ENCODE measurements around the gene CPOX.

CPOX gene

GRCh38 chr3:98556164-98557130, 37.0 kb downstream of the CPOX start:
- H3K27ac ChIP-seq (ENCODE audit: low read depth in 2 of 2, low read length in 2 of 2): peak overlapping the region; percentile 59 to 78
- no peaks in the 10 kb centered on the region for H3K27me3 ChIP-seq (ENCODE audit: control insufficient read depth in 2 of 2, insufficient read depth in 2 of 2, low read length in 2 of 2)
- no peaks in the 10 kb centered on the region for H3K36me3 ChIP-seq (ENCODE audit: control insufficient read depth in 2 of 2, insufficient read depth in 2 of 2, low read length in 2 of 2)
- peak overlapping the region in 1 of 2 donors; percentile 3 for H3K4me3 ChIP-seq (ENCODE audit: low read length in 2 of 2)
- H3K9ac ChIP-seq (ENCODE audit: low read depth in 1 of 2, low read length in 2 of 2): peak overlapping the region in 1 of 2 donors; percentile 53
- peaks cover 0 to 3% of the 10 kb centered on the region in 2 donors for H3K4me1 ChIP-seq (ENCODE audit: control insufficient read depth in 2 of 2, insufficient read depth in 2 of 2, low read length in 2 of 2)
- H3K9me3 ChIP-seq (ENCODE audit: control insufficient read depth in 2 of 2, low read length in 2 of 2): no peaks in the 10 kb centered on the region

- Histone ChIP-seq H3K27ac (ENCODE audit: low read depth in 2 of 2, low read length in 2 of 2) (peak overlapping the region; percentile 41 to 68), H3K27me3 (ENCODE audit: control insufficient read depth in 2 of 2, insufficient read depth in 2 of 2, low read length in 2 of 2) (no peaks in the 10 kb centered on the region), H3K9me3 (ENCODE audit: control insufficient read depth in 2 of 2, low read length in 2 of 2) (no peaks in the 10 kb centered on the region), H3K4me1 (ENCODE audit: control insufficient read depth in 2 of 2, insufficient read depth in 2 of 2, low read length in 2 of 2) (peaks cover 0 to 3% of the 10 kb centered on the region in 2 donors), H3K4me3 (ENCODE audit: low read length in 2 of 2) (no peak overlapping the region), H3K36me3 (ENCODE audit: control insufficient read depth in 2 of 2, insufficient read depth in 2 of 2, low read length in 2 of 2) (no peaks in the 10 kb centered on the region), H3K9ac (ENCODE audit: low read depth in 1 of 2, low read length in 2 of 2) (no peak overlapping the region)
Measured at GRCh38 chr3:98555025-98555379, 38.4 kb downstream of the CPOX start.

GRCh38 chr3:98554580-98554979, 38.8 kb downstream of the CPOX start:
- Histone ChIP-seq H3K27me3 (ENCODE audit: control insufficient read depth in 2 of 2, insufficient read depth in 2 of 2, low read length in 2 of 2) (no peaks in the 10 kb centered on the region), H3K4me3 (ENCODE audit: low read length in 2 of 2) (no peak overlapping the region), H3K27ac (ENCODE audit: low read depth in 2 of 2, low read length in 2 of 2) (peak overlapping the region; percentile 41 to 68), H3K36me3 (ENCODE audit: control insufficient read depth in 2 of 2, insufficient read depth in 2 of 2, low read length in 2 of 2) (no peaks in the 10 kb centered on the region), H3K4me1 (ENCODE audit: control insufficient read depth in 2 of 2, insufficient read depth in 2 of 2, low read length in 2 of 2) (peaks cover 0 to 3% of the 10 kb centered on the region in 2 donors), H3K9me3 (ENCODE audit: control insufficient read depth in 2 of 2, low read length in 2 of 2) (no peaks in the 10 kb centered on the region), H3K9ac (ENCODE audit: low read depth in 1 of 2, low read length in 2 of 2) (no peak overlapping the region)

GRCh38 chr3:98553753-98554152, 39.7 kb downstream of the CPOX start:
- Histone ChIP-seq H3K27me3 (ENCODE audit: control insufficient read depth in 2 of 2, insufficient read depth in 2 of 2, low read length in 2 of 2) (no peaks in the 10 kb centered on the region), H3K9ac (ENCODE audit: low read depth in 1 of 2, low read length in 2 of 2) (no peak overlapping the region), H3K4me1 (ENCODE audit: control insufficient read depth in 2 of 2, insufficient read depth in 2 of 2, low read length in 2 of 2) (peaks cover 0 to 3% of the 10 kb centered on the region in 2 donors), H3K27ac (ENCODE audit: low read depth in 2 of 2, low read length in 2 of 2) (peak overlapping the region; percentile 41 to 70), H3K36me3 (ENCODE audit: control insufficient read depth in 2 of 2, insufficient read depth in 2 of 2, low read length in 2 of 2) (no peaks in the 10 kb centered on the region), H3K9me3 (ENCODE audit: control insufficient read depth in 2 of 2, low read length in 2 of 2) (no peaks in the 10 kb centered on the region), H3K4me3 (ENCODE audit: low read length in 2 of 2) (no peak overlapping the region)

- Histone ChIP-seq H3K27ac (ENCODE audit: low read depth in 2 of 2, low read length in 2 of 2) (peak overlapping the region; percentile 48 to 70), H3K9me3 (ENCODE audit: control insufficient read depth in 2 of 2, low read length in 2 of 2) (no peaks in the 10 kb centered on the region), H3K4me3 (ENCODE audit: low read length in 2 of 2) (no peak overlapping the region), H3K27me3 (ENCODE audit: control insufficient read depth in 2 of 2, insufficient read depth in 2 of 2, low read length in 2 of 2) (no peaks in the 10 kb centered on the region), H3K9ac (ENCODE audit: low read depth in 1 of 2, low read length in 2 of 2) (peak overlapping the region in 1 of 2 donors; percentile 56), H3K4me1 (ENCODE audit: control insufficient read depth in 2 of 2, insufficient read depth in 2 of 2, low read length in 2 of 2) (peaks cover 0 to 3% of the 10 kb centered on the region in 2 donors), H3K36me3 (ENCODE audit: control insufficient read depth in 2 of 2, insufficient read depth in 2 of 2, low read length in 2 of 2) (no peaks in the 10 kb centered on the region)
Measured at GRCh38 chr3:98553021-98553563, 40.3 kb downstream of the CPOX start.

GRCh38 chr3:98552232-98553020, 41.0 kb downstream of the CPOX start:
- H3K27me3 ChIP-seq (ENCODE audit: control insufficient read depth in 2 of 2, insufficient read depth in 2 of 2, low read length in 2 of 2): no peaks in the 10 kb centered on the region
- no peaks in the 10 kb centered on the region for H3K36me3 ChIP-seq (ENCODE audit: control insufficient read depth in 2 of 2, insufficient read depth in 2 of 2, low read length in 2 of 2)
- H3K9me3 ChIP-seq (ENCODE audit: control insufficient read depth in 2 of 2, low read length in 2 of 2): no peaks in the 10 kb centered on the region
- H3K9ac ChIP-seq (ENCODE audit: low read depth in 1 of 2, low read length in 2 of 2): peak overlapping the region in 1 of 2 donors; percentile 56
- no peak overlapping the region for H3K4me3 ChIP-seq (ENCODE audit: low read length in 2 of 2)
- peak overlapping the region; percentile 48 to 70 for H3K27ac ChIP-seq (ENCODE audit: low read depth in 2 of 2, low read length in 2 of 2)
- H3K4me1 ChIP-seq (ENCODE audit: control insufficient read depth in 2 of 2, insufficient read depth in 2 of 2, low read length in 2 of 2): peaks cover 0 to 3% of the 10 kb centered on the region in 2 donors

- Histone ChIP-seq H3K27ac (ENCODE audit: low read depth in 2 of 2, low read length in 2 of 2) (peak overlapping the region; percentile 48 to 70), H3K9ac (ENCODE audit: low read depth in 1 of 2, low read length in 2 of 2) (no peak overlapping the region), H3K4me1 (ENCODE audit: control insufficient read depth in 2 of 2, insufficient read depth in 2 of 2, low read length in 2 of 2) (peaks cover 0 to 3% of the 10 kb centered on the region in 2 donors), H3K9me3 (ENCODE audit: control insufficient read depth in 2 of 2, low read length in 2 of 2) (no peaks in the 10 kb centered on the region), H3K4me3 (ENCODE audit: low read length in 2 of 2) (no peak overlapping the region), H3K27me3 (ENCODE audit: control insufficient read depth in 2 of 2, insufficient read depth in 2 of 2, low read length in 2 of 2) (no peaks in the 10 kb centered on the region), H3K36me3 (ENCODE audit: control insufficient read depth in 2 of 2, insufficient read depth in 2 of 2, low read length in 2 of 2) (no peaks in the 10 kb centered on the region)
Measured at GRCh38 chr3:98551754-98552153, 41.7 kb downstream of the CPOX start.

GRCh38 chr3:98551236-98551635, 42.2 kb downstream of the CPOX start:
- Histone ChIP-seq H3K9ac (ENCODE audit: low read depth in 1 of 2, low read length in 2 of 2) (no peak overlapping the region), H3K4me1 (ENCODE audit: control insufficient read depth in 2 of 2, insufficient read depth in 2 of 2, low read length in 2 of 2) (peaks cover 0 to 3% of the 10 kb centered on the region in 2 donors), H3K9me3 (ENCODE audit: control insufficient read depth in 2 of 2, low read length in 2 of 2) (no peaks in the 10 kb centered on the region), H3K27me3 (ENCODE audit: control insufficient read depth in 2 of 2, insufficient read depth in 2 of 2, low read length in 2 of 2) (no peaks in the 10 kb centered on the region), H3K36me3 (ENCODE audit: control insufficient read depth in 2 of 2, insufficient read depth in 2 of 2, low read length in 2 of 2) (no peaks in the 10 kb centered on the region), H3K27ac (ENCODE audit: low read depth in 2 of 2, low read length in 2 of 2) (peak overlapping the region in 1 of 2 donors; percentile 70), H3K4me3 (ENCODE audit: low read length in 2 of 2) (no peak overlapping the region)

GRCh38 chr3:98550833-98551232, 42.6 kb downstream of the CPOX start:
- Histone ChIP-seq H3K4me3 (ENCODE audit: low read length in 2 of 2) (no peak overlapping the region), H3K36me3 (ENCODE audit: control insufficient read depth in 2 of 2, insufficient read depth in 2 of 2, low read length in 2 of 2) (no peaks in the 10 kb centered on the region), H3K4me1 (ENCODE audit: control insufficient read depth in 2 of 2, insufficient read depth in 2 of 2, low read length in 2 of 2) (peaks cover 0 to 3% of the 10 kb centered on the region in 2 donors), H3K27ac (ENCODE audit: low read depth in 2 of 2, low read length in 2 of 2) (no peak overlapping the region), H3K27me3 (ENCODE audit: control insufficient read depth in 2 of 2, insufficient read depth in 2 of 2, low read length in 2 of 2) (no peaks in the 10 kb centered on the region), H3K9ac (ENCODE audit: low read depth in 1 of 2, low read length in 2 of 2) (no peak overlapping the region), H3K9me3 (ENCODE audit: control insufficient read depth in 2 of 2, low read length in 2 of 2) (no peaks in the 10 kb centered on the region)

GRCh38 chr3:98548544-98548943, 44.9 kb downstream of the CPOX start:
- no peaks in the 10 kb centered on the region for H3K36me3 ChIP-seq (ENCODE audit: control insufficient read depth in 2 of 2, insufficient read depth in 2 of 2, low read length in 2 of 2)
- peaks cover 0 to 3% of the 10 kb centered on the region in 2 donors for H3K4me1 ChIP-seq (ENCODE audit: control insufficient read depth in 2 of 2, insufficient read depth in 2 of 2, low read length in 2 of 2)
- H3K27ac ChIP-seq (ENCODE audit: low read depth in 2 of 2, low read length in 2 of 2): no peak overlapping the region
- H3K9ac ChIP-seq (ENCODE audit: low read depth in 1 of 2, low read length in 2 of 2): no peak overlapping the region
- H3K9me3 ChIP-seq (ENCODE audit: control insufficient read depth in 2 of 2, low read length in 2 of 2): no peaks in the 10 kb centered on the region
- no peaks in the 10 kb centered on the region for H3K27me3 ChIP-seq (ENCODE audit: control insufficient read depth in 2 of 2, insufficient read depth in 2 of 2, low read length in 2 of 2)
- H3K4me3 ChIP-seq (ENCODE audit: low read length in 2 of 2): no peak overlapping the region
